Neural cell (in vitro differentiated cells): ENCODE measurements around the gene CUBN. TPM values are rescaled to one million over a fixed set of nuclear protein-coding genes. Genes with fewer than 3 reads are reported as not detected.

Source experiments
- H2AFZ ChIP-seq: fragments of 200-600, 300-800 bp; sonication (generic), shearing (Covaris generic); 2 replicates; pipeline ENCODE4 v1.6.0; 2014; ENCODE audit warnings: low read depth, mild to moderate bottlenecking, antibody characterized with exemption, low read length, moderate library complexity
- H3F3A ChIP-seq: fragments of 200-600 bp; shearing (Covaris generic); 2 replicates; pipeline ENCODE4 v1.6.1; 2016; ENCODE audit warnings: mild to moderate bottlenecking, moderate library complexity, mixed read lengths, antibody characterized with exemption, low read length; ENCODE audit not compliant: insufficient read depth, poor library complexity, severe bottlenecking
- H3K27ac ChIP-seq: fragments of 200-600, 300-800 bp; sonication (generic), shearing (Covaris generic); 2 replicates; pipeline ENCODE4 v1.5.1; 2014; ENCODE audit warnings: mild to moderate bottlenecking, low read length, moderate library complexity
- H3K27me3 ChIP-seq: fragments of 300-800, 200-600 bp; sonication (generic), shearing (Covaris generic); 2 replicates; pipeline ENCODE4 v1.6.0; 2014; ENCODE audit warnings: mild to moderate bottlenecking, low read depth, low read length, moderate library complexity; ENCODE audit not compliant: insufficient read depth
- H3K36me3 ChIP-seq: fragments of 300-800, 200-600 bp; sonication (generic), shearing (Covaris generic); 2 replicates; pipeline ENCODE4 v1.5.1; 2014; ENCODE audit warnings: mild to moderate bottlenecking, antibody characterized with exemption, low read length, moderate library complexity; ENCODE audit not compliant: insufficient read depth
- H3K4me2 ChIP-seq: fragments of 300-800, 200-600 bp; sonication (generic), shearing (Covaris generic); 2 replicates; pipeline ENCODE4 v1.6.0; 2014; ENCODE audit warnings: mild to moderate bottlenecking, low read length
- H3K4me3 ChIP-seq: fragments of 300-800, 200-600 bp; sonication (generic), shearing (Covaris generic); 2 replicates; pipeline ENCODE4 v1.5.1; 2014; ENCODE audit warnings: mild to moderate bottlenecking, low read length, moderate library complexity
- H3K79me2 ChIP-seq: fragments of 200-600 bp; shearing (Covaris generic); replicated peaks from 2 replicates; pipeline ENCODE4 v1.6.0; 2014; ENCODE audit warnings: mild to moderate bottlenecking, low read length, moderate library complexity; ENCODE audit not compliant: insufficient read depth
- H3K9ac ChIP-seq: fragments of 300-800, 200-600 bp; sonication (generic), shearing (Covaris generic); 2 replicates; pipeline ENCODE4 v1.6.1; 2016; ENCODE audit warnings: mild to moderate bottlenecking, low read length, mixed read lengths
- H3K9me2 ChIP-seq: fragments of 200-600 bp; shearing (Covaris generic); 2 replicates; pipeline ENCODE4 v1.6.1; 2016; ENCODE audit warnings: mild to moderate bottlenecking, low read length, mixed read lengths; ENCODE audit not compliant: insufficient read depth
- H3K9me3 ChIP-seq: fragments of 200-600, 300-800 bp; sonication (generic), shearing (Covaris generic); 2 replicates; pipeline ENCODE4 v1.6.1; 2016; ENCODE audit warnings: mild to moderate bottlenecking, mixed run types, low read length, moderate library complexity, mixed read lengths
- H4K20me1 ChIP-seq: fragments of 200-600 bp; shearing (Covaris generic); 2 replicates; pipeline ENCODE4 v1.6.1; 2016; ENCODE audit warnings: mild to moderate bottlenecking, mixed run types; ENCODE audit not compliant: insufficient read depth
- EP300 ChIP-seq: fragments of 450-650 bp; conservative IDR thresholded peaks from 2 replicates; pipeline ENCODE4 v1.6.1; 2014; ENCODE audit warnings: antibody characterized with exemption, mild to moderate bottlenecking, moderate library complexity; ENCODE audit not compliant: poor library complexity, severe bottlenecking
- EZH2 ChIP-seq: fragments of 200-600, 300-800 bp; shearing (Covaris generic), sonication (generic); IDR thresholded peaks from 2 replicates; pipeline ENCODE4 v1.6.1; 2014; ENCODE audit warnings: antibody characterized with exemption, low read length, borderline replicate concordance, mild to moderate bottlenecking; ENCODE audit not compliant: insufficient read depth, poor library complexity, severe bottlenecking
- MXI1 ChIP-seq: fragments of 450-650 bp; conservative IDR thresholded peaks from 2 replicates; pipeline ENCODE4 v1.6.1; 2014; ENCODE audit warnings: antibody characterized with exemption, mild to moderate bottlenecking; ENCODE audit not compliant: poor library complexity, severe bottlenecking
- POLR2AphosphoS5 ChIP-seq: IDR thresholded peaks from 2 replicates; pipeline ENCODE4 v1.6.1; 2012
- RAD21 ChIP-seq: fragments of 450-650 bp; conservative IDR thresholded peaks from 2 replicates; pipeline ENCODE4 v1.6.1; 2014; ENCODE audit warnings: antibody characterized with exemption, mild to moderate bottlenecking, moderate library complexity
- SMC3 ChIP-seq: fragments of 450-650 bp; conservative IDR thresholded peaks from 2 replicates; pipeline ENCODE4 v1.6.1; 2014; ENCODE audit warnings: antibody characterized with exemption, mild to moderate bottlenecking, moderate library complexity; ENCODE audit not compliant: poor library complexity
- TAF1 ChIP-seq: IDR thresholded peaks from 2 replicates; pipeline ENCODE4 v1.6.1; 2012; ENCODE audit warnings: low read depth
- polyA plus RNA-seq: library from polyadenylated mRNA; depleted of rRNA; stranded (reverse); fragments of >200 nt; gene quantifications from 2 replicates; pipeline ENCODE4 v1.2.3, GENCODE V29; 2014
- TF ChIP-seq, protein P1 (sequence below): IDR thresholded peaks from 2 replicates; pipeline ENCODE4 v1.6.1; 2012; ENCODE audit warnings: borderline replicate concordance
- TF ChIP-seq, protein P2 (sequence below): fragments of 450-650 bp; IDR thresholded peaks from 2 replicates; pipeline ENCODE4 v1.5.1; 2014; ENCODE audit warnings: antibody characterized with exemption, mild to moderate bottlenecking, moderate library complexity; ENCODE audit not compliant: poor library complexity, severe bottlenecking

CUBN gene
- polyA plus RNA-seq, 1 donor from 2014 or later = 7.1 TPM

DNA sequence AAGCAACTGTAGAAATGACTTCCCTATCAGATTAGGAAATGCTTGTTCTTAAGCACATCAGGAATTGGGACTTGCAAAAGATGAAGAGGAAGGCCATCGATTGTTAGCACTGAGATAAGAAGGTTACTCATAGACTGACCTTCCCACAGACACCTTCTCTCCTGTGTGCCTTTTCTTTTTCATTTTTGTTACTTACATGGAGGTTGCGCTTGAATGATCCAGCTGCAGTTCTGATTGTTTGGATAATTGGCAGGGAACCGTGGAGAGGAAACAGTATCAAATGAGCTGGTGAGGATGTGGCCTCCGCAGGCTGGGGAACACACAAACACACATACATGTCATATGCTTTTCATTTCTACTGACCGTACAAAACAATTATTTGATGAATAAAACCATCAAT is 177.5 kb downstream of the CUBN start:
- H3K9me3 ChIP-seq = no peaks in the 10 kb centered on the region
- peak overlapping the region; percentile 35 for H3K27ac ChIP-seq
- H3K4me3 ChIP-seq = no peak overlapping the region
- TF ChIP-seq POLR2AphosphoS5 (no peak), SMC3 (no peak), EP300 (no peak), RAD21 (no peak), MXI1 (no peak), TAF1 (no peak), EZH2 (no peak)
- TF ChIP-seq, protein P1, sequence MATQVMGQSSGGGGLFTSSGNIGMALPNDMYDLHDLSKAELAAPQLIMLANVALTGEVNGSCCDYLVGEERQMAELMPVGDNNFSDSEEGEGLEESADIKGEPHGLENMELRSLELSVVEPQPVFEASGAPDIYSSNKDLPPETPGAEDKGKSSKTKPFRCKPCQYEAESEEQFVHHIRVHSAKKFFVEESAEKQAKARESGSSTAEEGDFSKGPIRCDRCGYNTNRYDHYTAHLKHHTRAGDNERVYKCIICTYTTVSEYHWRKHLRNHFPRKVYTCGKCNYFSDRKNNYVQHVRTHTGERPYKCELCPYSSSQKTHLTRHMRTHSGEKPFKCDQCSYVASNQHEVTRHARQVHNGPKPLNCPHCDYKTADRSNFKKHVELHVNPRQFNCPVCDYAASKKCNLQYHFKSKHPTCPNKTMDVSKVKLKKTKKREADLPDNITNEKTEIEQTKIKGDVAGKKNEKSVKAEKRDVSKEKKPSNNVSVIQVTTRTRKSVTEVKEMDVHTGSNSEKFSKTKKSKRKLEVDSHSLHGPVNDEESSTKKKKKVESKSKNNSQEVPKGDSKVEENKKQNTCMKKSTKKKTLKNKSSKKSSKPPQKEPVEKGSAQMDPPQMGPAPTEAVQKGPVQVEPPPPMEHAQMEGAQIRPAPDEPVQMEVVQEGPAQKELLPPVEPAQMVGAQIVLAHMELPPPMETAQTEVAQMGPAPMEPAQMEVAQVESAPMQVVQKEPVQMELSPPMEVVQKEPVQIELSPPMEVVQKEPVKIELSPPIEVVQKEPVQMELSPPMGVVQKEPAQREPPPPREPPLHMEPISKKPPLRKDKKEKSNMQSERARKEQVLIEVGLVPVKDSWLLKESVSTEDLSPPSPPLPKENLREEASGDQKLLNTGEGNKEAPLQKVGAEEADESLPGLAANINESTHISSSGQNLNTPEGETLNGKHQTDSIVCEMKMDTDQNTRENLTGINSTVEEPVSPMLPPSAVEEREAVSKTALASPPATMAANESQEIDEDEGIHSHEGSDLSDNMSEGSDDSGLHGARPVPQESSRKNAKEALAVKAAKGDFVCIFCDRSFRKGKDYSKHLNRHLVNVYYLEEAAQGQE = no peak
- TF ChIP-seq, protein P2, sequence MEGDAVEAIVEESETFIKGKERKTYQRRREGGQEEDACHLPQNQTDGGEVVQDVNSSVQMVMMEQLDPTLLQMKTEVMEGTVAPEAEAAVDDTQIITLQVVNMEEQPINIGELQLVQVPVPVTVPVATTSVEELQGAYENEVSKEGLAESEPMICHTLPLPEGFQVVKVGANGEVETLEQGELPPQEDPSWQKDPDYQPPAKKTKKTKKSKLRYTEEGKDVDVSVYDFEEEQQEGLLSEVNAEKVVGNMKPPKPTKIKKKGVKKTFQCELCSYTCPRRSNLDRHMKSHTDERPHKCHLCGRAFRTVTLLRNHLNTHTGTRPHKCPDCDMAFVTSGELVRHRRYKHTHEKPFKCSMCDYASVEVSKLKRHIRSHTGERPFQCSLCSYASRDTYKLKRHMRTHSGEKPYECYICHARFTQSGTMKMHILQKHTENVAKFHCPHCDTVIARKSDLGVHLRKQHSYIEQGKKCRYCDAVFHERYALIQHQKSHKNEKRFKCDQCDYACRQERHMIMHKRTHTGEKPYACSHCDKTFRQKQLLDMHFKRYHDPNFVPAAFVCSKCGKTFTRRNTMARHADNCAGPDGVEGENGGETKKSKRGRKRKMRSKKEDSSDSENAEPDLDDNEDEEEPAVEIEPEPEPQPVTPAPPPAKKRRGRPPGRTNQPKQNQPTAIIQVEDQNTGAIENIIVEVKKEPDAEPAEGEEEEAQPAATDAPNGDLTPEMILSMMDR = no peak
- H3K9me2 ChIP-seq = no peaks in the 10 kb centered on the region
- no peaks in the 10 kb centered on the region for H3K27me3 ChIP-seq
- no peaks in the 10 kb centered on the region for H4K20me1 ChIP-seq
- no peak overlapping the region for H2AFZ ChIP-seq
- no peaks in the 10 kb centered on the region for H3K36me3 ChIP-seq
- no peaks in the 10 kb centered on the region for H3K79me2 ChIP-seq
- H3F3A ChIP-seq = no peaks in the 10 kb centered on the region
- H3K4me2 ChIP-seq = no peak overlapping the region
- H3K9ac ChIP-seq = no peak overlapping the region

DNA sequence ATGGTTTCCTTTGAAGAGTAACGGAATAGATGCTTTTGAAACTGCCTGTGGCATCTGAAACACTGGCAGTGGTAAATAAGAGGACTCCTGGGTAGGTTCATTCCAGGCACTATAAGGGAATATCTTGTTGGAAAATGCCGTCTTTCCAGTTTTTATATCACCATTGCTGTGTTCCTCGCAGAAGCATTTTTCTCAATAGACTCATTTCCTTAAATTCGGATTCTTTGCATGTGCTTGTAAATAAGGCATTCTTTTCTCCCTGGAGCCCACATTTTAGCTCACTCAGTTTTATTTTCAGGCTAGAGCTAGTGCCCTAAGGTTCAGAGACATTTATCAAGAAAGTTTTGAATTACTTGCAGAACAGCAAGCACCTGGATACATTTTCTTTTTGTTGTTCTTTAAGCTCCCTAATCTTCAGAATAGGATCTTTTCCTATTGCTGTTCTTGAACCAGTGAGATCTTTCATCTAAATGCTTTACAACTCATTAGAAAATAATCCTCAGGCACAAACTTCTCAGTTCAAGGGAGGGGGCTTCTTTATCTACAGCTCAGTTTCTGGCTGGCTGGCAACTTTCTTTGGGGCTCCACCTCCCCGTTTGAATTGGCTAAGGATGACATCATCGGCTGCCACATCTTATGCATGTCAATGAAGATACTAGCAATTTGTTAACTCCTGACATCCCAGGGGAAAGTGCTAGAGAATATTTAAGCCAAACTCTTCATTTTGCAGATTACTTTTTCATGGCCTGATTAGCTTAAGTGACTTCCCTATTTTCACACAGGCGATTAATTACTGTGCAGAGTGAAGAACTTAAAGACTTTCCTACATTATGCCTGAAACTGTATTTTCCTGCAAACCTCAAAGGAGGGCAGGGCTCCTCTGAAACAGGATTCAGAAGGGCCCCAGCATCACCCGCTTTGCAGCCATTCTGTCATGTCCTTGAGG is 178.7 kb downstream of the CUBN start:
- no peak overlapping the region for H3K9ac ChIP-seq

More for the DNA sequence above, 178.7 kb downstream of the CUBN start:
- no peaks in the 10 kb centered on the region for H3K27me3 ChIP-seq
- peak overlapping the region; percentile 50 for H3K27ac ChIP-seq
- no peaks in the 10 kb centered on the region for H3K9me3 ChIP-seq
- no peaks in the 10 kb centered on the region for H3F3A ChIP-seq
- H3K79me2 ChIP-seq = no peaks in the 10 kb centered on the region
- H3K9me2 ChIP-seq = no peaks in the 10 kb centered on the region
- TF ChIP-seq, protein P1 = no peak
- TF ChIP-seq MXI1 (no peak), TAF1 (no peak), SMC3 (no peak), EZH2 (no peak), EP300 (no peak), RAD21 (no peak), POLR2AphosphoS5 (no peak)
- TF ChIP-seq, protein P2 = no peak
- H3K4me3 ChIP-seq = no peak overlapping the region
- no peaks in the 10 kb centered on the region for H3K36me3 ChIP-seq
- H4K20me1 ChIP-seq = no peaks in the 10 kb centered on the region
- no peak overlapping the region for H3K4me2 ChIP-seq
- H2AFZ ChIP-seq = peak overlapping the region; percentile 22
